Measurements from ENCODE around the gene HTRA2.

DNA sequence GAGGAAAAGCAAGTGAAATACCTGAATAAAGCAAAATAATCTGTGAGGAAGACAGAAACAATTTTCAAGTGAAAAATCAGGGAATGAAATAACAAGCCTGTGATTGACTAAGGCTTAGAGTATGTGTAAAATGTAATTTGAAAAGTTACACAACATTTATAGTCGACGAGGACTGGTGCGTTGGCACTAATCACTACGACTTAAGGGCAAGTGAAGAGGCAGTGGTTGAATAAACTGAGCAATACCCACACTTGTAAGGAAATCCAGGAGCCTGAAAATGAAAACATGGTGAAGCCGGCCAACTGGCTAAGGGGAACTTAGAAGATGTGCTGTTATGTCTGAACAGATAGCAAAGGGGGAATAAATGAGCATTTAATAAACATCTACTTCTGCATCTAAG, 38.1 kb downstream of the HTRA2 start:
- no peak for TF ChIP-seq CTCF (IDR thresholded peaks at IDR 0.05)
- no peak for TF ChIP-seq ZFX (IDR thresholded peaks at IDR 0.05; ENCODE audit: borderline replicate concordance)
